Measurements from ENCODE around the gene COG3.

Gene COG3

GRCh38 chr13:45548281-45548680 is 83.5 kb downstream of the COG3 start:
- DNase-seq: no peak

- DNase-seq: no peak
Observed at GRCh38 chr13:45554604-45555109, 89.9 kb downstream of the COG3 start.

- no peak for DNase-seq
Observed at GRCh38 chr13:45564133-45564776, 99.5 kb downstream of the COG3 start.

DNA sequence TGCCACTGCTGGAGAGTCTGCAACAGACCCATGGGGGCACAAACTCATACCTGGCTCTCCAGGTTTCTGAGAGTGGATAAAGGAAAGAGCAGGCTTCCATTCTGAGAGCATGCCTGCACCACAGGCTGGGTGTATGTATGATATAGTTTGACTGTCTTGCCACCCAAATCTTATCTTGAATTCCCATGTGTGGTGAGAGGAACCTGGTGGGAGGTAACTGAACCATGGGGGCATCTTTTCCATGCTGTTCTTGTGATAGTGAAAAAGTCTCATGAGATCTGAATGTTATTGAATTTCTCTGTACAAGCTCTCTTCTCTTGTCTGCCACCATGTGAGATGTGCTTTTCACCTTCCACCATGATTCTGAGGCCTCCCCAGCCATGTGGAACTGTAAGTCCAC is 100.6 kb downstream of the COG3 start:
- DNase-seq: no peak

DNA sequence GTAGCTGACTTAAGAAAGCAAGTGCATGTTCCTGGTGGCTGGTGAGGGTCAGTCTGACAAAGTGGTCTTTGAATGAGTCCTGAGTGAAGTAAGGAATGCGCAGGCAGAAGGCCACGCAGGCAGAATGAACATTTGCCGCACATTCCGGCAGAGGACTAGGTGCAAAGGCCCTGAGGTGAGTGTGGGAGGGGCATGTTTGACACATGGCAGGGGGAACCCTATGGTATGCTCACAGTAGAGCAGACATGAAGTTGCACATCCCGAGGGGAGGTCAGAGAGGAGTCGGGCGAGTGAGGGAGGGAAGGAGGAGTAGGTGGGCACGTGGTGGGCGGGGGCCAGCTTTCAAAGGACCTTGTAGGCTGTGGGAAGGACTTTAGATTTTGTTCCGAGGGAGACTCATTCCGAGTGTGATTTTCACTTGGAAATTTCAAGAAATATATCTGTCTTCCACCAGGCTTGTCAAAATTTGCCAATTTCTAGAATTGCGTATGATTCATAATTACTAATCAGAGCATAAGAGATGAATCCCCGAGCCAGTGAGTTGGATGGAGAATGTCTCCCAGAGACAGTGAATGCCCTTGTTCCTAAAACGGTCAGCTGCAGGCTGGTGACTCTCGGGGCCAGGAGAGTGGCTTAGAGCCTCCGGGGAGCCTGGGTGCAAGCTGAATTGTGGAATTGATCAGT is 110.5 kb downstream of the COG3 start:
- DNase-seq: no peak

DNA sequence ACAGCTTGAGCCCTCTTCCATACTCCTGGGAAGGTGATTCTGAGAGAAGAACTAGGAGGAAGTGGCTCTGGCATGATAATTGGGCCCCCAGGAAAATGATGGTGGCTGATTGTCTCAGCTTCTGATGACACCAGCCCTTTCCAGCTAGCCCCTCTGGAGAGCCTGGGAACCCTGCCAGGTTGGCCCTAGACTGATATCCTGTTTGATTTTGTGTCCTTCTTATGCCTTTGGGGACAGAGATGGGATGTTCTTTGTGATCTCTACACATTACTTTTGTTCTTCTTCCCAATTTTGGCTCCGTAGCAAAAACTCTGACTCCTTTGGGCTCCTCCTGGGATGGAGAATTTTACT is 111.1 kb downstream of the COG3 start:
- no peak for DNase-seq

- DNase-seq: no peak
Observed at GRCh38 chr13:45576466-45576865, 111.7 kb downstream of the COG3 start.

DNA sequence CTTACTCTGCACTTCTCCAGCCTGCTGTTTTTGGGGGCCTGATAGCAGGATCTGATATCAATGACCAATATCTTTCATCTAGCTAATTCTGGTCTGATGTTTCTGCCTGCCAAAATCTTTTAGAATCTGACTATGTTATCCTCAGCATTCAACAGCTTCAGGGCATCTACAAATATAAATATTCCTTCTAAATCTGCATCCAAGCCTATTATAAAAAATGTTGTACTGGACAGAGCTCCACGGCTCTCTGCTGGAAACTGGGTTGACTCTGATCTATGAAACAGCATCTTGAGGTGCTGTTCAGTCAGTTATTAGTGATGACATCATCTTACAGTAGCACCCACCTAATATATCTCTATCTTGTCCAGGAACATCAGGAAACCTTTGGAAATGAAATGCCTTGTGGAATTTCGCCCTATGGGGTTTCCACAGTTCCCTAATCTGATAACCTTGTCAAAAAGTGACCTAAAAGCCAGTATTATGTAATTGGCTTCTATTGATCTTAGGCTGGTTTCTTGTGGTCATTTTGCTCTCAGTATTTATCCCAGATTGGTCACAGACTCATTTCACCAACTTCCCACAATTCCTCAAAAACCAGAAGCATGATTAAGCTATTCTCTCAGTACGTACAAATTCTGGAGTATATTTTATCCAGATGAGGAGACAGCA is 117.8 kb downstream of the COG3 start:
- no peak for DNase-seq

- no peak for DNase-seq
Observed at GRCh38 chr13:45584816-45585215, 120.1 kb downstream of the COG3 start.
